GM13977 (cell line): ENCODE results near the gene CABLES1.

ENCODE experiments used
- DNase-seq: peaks from one replicate; pipeline ENCODE4 v3.0.0; 2012; ENCODE audit warnings: low spot score
- in situ Hi-C: fragments of 300-500 bp; cut with MboI; formaldehyde crosslinking; loops from one replicate; pipeline ENCODE4 v1.12.0; 2022; ENCODE audit warnings: low sequenced_read_pairs, low pct_unique_long_range_greater_than_20kb, mixed read lengths, inconsistent platforms; ENCODE audit not compliant: unreplicated experiment
- TF ChIP-seq, protein P1 (sequence below): IDR thresholded peaks from 2 replicates; pipeline ENCODE4 v1.5.1; 2012; ENCODE audit warnings: mild to moderate bottlenecking, control low read depth; ENCODE audit not compliant: insufficient read depth; ENCODE audit errors: extremely low read depth, missing control alignments

The CABLES1 gene

DNA sequence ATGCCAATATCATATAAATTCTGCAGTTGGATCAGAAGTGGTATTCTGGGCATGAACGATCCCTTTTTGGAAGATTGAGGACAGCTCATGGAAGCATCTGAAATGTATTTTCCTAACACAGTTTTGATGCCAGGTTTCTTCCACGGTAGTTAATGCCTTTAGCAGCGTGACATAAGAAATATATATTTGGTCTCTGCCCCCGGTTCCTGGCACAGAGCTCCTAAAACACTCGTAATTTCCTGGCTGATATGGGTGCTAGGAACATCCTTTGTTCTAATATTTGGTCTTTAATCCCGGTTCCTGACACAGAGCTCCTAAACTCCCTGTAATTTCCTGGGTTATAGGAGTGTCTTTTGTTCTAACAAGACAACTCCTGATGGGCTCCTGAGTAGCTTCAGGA lies 8.2 kb upstream of the CABLES1 start:
- in situ Hi-C loops, result no loop called here
- TF ChIP-seq, protein P1, sequence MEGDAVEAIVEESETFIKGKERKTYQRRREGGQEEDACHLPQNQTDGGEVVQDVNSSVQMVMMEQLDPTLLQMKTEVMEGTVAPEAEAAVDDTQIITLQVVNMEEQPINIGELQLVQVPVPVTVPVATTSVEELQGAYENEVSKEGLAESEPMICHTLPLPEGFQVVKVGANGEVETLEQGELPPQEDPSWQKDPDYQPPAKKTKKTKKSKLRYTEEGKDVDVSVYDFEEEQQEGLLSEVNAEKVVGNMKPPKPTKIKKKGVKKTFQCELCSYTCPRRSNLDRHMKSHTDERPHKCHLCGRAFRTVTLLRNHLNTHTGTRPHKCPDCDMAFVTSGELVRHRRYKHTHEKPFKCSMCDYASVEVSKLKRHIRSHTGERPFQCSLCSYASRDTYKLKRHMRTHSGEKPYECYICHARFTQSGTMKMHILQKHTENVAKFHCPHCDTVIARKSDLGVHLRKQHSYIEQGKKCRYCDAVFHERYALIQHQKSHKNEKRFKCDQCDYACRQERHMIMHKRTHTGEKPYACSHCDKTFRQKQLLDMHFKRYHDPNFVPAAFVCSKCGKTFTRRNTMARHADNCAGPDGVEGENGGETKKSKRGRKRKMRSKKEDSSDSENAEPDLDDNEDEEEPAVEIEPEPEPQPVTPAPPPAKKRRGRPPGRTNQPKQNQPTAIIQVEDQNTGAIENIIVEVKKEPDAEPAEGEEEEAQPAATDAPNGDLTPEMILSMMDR, result no peak
- no peak for DNase-seq

DNA sequence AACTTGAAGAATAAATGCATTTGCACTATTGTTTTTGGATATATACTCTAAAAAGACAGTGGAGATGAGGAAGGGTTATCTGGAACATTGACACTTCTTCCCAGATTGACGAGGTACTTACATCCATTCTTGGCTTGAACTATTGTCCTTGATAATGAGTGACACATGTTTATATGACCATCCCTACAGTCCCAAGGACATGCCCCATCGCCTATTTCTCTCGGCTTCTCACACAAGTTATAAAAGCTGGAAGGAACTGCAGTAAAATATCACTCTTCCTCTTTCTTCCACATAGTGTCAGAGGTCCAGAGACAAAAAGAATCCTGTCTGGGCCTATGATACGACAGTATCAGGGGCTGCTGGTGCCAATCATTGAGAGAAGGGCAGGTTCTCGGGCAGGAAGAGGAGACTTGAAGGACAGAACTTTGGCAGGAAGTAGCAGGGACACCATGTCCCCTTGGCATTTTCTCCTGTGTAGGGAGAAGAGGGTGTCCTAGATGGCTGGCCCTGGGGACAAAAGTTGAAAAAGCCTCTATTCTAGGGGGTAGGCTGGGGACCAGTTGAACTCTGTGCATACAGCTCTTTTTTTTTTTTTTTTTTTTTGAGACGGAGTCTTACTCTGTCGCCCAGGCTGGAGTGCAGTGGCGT lies 5.8 kb upstream of the CABLES1 start:
- in situ Hi-C loops, result loop anchor here (10.0 kb wide), 2 partner anchors 125 to 225 kb away; no protein-coding TSS in a partner anchor
- TF ChIP-seq, protein P1, result no peak
- DNase-seq, result no peak

DNA sequence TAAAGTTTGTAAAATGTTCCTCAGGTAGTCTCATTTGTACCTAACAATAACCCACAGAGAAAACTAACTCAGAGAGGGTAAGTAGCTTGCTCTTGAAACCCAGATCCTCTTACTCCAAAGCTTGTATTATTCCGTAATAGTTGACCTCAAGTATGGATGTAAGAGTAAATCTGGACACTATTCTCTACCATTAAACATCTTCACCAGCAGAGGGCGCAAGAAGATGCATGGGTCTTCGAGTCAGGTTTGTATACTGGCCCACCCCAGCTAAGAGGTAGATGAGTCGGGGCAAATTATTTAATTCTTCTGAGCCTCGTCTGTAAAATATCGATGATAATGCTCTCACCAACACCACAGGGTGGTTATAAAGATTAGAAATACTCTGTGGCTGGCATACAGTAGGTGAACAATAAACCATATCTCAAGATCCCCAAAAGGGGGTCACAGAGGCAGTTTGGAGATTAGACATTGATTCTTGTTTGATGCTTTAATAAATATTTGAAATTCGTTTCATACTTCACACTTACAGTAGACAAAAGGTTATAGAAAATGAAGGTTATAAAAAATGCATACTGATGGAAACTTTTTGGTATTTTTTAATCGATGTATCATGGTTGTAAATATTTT lies 3.5 kb upstream of the CABLES1 start:
- peak; percentile 81 for DNase-seq
- in situ Hi-C loops, result loop anchor here (10.0 kb wide), 2 partner anchors 123 to 223 kb away; no protein-coding TSS in a partner anchor
- TF ChIP-seq, protein P1, result peak; percentile 61

DNA sequence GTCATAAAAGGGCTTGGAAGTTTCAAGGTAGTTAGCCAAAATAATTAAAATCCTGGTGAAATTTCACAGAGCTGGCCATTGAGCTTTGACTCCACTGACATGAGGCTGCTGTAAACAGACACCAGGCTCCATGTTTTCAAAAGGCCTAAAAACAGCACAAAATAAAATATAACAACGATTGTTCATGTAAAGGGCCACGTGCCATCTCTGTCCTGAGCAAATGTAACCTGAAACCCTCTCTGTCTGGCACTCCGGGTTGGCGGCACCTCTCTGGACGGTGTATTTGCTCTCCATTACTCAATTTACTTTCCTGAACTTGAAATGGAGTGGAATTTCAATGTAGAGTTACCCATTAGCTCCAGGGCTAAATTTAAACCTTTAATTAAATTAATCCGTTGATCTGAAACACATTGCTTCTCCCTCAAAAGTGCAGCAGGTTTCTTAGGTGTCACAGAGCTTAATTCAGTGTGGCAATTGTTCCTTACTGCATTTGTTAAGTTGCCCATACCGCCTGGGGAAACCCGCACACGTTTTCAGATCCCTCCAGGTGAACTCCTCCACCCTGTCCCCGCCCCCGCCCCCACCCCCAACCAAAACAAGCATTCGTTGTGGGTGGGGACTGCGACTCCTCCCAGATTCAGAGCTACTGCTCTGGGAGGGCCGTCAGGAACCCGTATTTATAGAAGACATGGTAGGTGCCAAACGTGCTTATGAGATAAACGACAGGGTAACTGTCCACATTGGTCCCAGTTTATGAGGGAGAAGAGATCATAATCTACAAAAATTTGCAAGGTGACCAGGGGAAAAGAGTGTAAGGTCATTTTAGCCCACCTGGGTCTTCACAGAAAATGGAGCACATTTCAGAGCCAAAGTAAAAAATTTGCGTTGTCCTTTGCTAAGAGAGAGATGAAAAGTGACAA lies 1.2 kb upstream of the CABLES1 start:
- DNase-seq, result peak; percentile 90
- TF ChIP-seq, protein P1, result no peak
- in situ Hi-C loops, result loop anchor here (10.0 kb wide), 2 partner anchors 121 to 221 kb away; no protein-coding TSS in a partner anchor

DNA sequence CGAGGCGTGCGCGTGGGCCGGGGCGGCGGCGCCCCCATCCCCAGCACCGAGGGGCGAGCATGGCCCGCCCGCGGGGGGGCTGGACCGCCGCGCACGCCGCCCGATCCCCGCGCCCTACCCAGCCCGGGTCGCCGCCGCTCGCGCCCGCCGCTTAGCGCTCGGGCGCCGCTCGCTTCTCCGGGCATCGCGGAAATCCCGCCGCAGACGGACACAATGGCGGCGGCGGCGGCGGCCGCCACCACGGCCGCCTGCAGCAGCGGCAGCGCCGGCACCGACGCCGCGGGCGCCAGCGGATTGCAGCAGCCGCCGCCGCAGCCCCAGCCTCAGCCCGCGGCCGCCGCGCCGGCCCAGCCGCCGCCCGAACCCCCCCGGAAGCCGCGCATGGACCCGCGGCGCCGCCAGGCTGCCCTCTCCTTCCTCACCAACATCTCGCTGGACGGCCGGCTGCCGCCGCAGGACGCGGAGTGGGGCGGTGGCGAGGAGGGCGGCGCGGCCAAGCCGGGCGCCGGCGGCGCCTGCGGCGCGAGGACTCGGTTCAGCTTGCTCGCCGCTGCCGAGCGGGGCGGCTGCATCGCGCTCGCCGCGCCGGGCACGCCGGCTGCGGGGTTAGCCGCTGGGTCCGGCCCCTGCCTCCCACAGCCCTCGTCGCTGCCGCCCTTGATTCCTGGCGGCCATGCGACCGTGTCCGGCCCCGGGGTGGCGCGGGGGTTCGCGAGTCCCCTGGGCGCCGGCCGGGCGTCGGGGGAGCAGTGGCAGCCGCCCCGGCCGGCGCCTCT lies 453 bp downstream of the CABLES1 start:
- in situ Hi-C loops, result loop anchor here (10.0 kb wide), 2 partner anchors 119 to 219 kb away; no protein-coding TSS in a partner anchor
- TF ChIP-seq, protein P1, result no peak
- peak; percentile 75 for DNase-seq
